A549 treated with DMSO at 1 μM for 4 hours (cell line): Measurements from ENCODE around the gene DBX1. TPM values are rescaled to one million over a fixed set of nuclear protein-coding genes. Genes with fewer than 3 reads are reported as not detected.

Experiments used
- total RNA-seq: library from RNA; stranded (reverse); fragments of 200-300 nt; extraction: Qiagen RNA extraction; gene quantifications from 5 replicates; pipeline ENCODE4 v1.2.3, GENCODE V29; 2022; ENCODE audit warnings: low read depth

The DBX1 gene, protein sequence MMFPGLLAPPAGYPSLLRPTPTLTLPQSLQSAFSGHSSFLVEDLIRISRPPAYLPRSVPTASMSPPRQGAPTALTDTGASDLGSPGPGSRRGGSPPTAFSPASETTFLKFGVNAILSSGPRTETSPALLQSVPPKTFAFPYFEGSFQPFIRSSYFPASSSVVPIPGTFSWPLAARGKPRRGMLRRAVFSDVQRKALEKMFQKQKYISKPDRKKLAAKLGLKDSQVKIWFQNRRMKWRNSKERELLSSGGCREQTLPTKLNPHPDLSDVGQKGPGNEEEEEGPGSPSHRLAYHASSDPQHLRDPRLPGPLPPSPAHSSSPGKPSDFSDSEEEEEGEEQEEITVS
- total RNA-seq: not detected in 5 replicates

DNA sequence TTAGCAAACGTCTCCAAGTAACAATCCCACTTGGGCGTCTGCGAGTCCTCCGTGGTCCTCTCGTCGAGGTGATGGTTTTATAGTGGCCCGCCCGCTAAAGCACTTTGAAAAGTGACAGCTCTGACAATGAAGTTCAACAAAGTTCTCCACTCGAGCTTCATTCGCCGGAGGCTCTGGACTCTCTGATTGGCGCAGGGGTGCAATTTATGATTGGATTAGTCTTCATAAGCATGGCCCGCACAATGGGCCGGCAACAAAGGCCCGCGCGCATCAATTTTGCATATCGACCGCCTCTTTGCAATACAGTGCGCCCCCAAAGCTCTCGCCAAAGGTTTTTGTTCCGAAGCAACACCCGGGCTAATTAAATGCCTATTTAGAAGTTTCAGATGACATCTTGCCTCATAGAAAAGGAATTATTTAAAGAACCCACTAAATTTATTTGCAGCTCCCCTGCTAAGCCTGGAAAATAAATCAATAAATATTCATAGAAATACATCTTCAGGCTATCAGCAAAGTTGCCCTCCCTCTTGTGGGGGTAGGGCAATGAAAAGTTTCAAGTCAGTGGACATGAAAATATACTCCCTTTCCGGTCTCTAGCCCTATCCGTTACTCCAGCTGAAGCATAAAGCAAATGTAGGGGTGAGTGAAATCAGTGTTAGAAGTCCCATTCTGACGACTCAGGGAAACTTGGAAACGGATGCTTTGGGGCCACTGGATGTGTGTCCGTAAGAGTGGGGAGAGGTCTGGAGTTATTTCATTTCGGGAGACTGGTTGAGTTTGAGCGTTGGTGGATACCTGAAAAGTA is at the start of gene DBX1:
DBX1 (minus strand) TSS at position 51 of the 805 bp plus-strand sequence. CDS start 151 bp downstream, outside the sequence.

Other genes with a start within 250 kb of the DBX1 start
- gene HTATIP2, start 203.2 kb upstream of the DBX1 start, total RNA-seq: 188 to 198 TPM (median 193 TPM) in 5 replicates
- gene PRMT3, start 227.2 kb upstream of the DBX1 start, total RNA-seq: 30.1 to 35.8 TPM (median 33.2 TPM) in 5 replicates